OCI-LY1 (cell line): ENCODE measurements around the gene PSMA6.
A peak's percentile ranks its signal among the peaks of the same experiment; 100 is the strongest.
"Not testable (repeated sequence)": the region's sequence is repeated elsewhere in the genome, so short reads cannot be mapped to it uniquely, and the experiment has no call there.

Source experiments
- H2AFZ ChIP-seq: fragments of 200-600 bp; sonication (generic), shearing (Covaris generic); 2 replicates; pipeline ENCODE4 v1.6.0; 2014; ENCODE audit warnings: antibody characterized with exemption, mild to moderate bottlenecking, low read length
- H3F3A ChIP-seq: fragments of 200-600 bp; sonication (generic), shearing (Covaris generic); 2 replicates; pipeline ENCODE4 v1.6.0; 2014; ENCODE audit warnings: mild to moderate bottlenecking, antibody characterized with exemption, low read length, moderate library complexity; ENCODE audit not compliant: insufficient read depth
- H3K27ac ChIP-seq: fragments of 200-600 bp; sonication (generic); 2 replicates; pipeline ENCODE4 v1.5.1; 2014; ENCODE audit warnings: low read length, mixed run types, mild to moderate bottlenecking, low read depth; ENCODE audit not compliant: poor library complexity, severe bottlenecking
- H3K27me3 ChIP-seq: fragments of 200-600 bp; sonication (generic); 2 replicates; pipeline ENCODE4 v1.6.0; 2014; ENCODE audit warnings: antibody characterized with exemption, mild to moderate bottlenecking, low read length, moderate library complexity; ENCODE audit not compliant: insufficient read depth
- H3K36me3 ChIP-seq: fragments of 200-600 bp; sonication (generic); 2 replicates; pipeline ENCODE4 v1.6.1; 2014; ENCODE audit warnings: mild to moderate bottlenecking, antibody characterized with exemption, low read length, moderate library complexity, mixed read lengths; ENCODE audit not compliant: insufficient read depth
- H3K4me1 ChIP-seq: fragments of 200-600 bp; sonication (generic); 2 replicates; pipeline ENCODE4 v1.5.1; 2014; ENCODE audit warnings: mild to moderate bottlenecking, low read length, moderate library complexity; ENCODE audit not compliant: insufficient read depth, severe bottlenecking
- H3K4me2 ChIP-seq: fragments of 200-600 bp; sonication (generic), shearing (Covaris generic); 2 replicates; pipeline ENCODE4 v1.6.1; 2014; ENCODE audit warnings: low read length
- H3K4me3 ChIP-seq: fragments of 200-600 bp; sonication (generic); 2 replicates; pipeline ENCODE4 v1.5.1; 2014; ENCODE audit warnings: low read length, low read depth, mild to moderate bottlenecking, mixed read lengths; ENCODE audit not compliant: poor library complexity, severe bottlenecking
- H3K79me2 ChIP-seq: fragments of 200-600 bp; shearing (Covaris generic); 2 replicates; pipeline ENCODE4 v1.6.1; 2016; ENCODE audit warnings: mixed run types, low read length, mixed read lengths; ENCODE audit not compliant: insufficient read depth
- H3K9ac ChIP-seq: fragments of 200-600 bp; sonication (generic), shearing (Covaris generic); 2 replicates; pipeline ENCODE4 v1.6.1; 2014; ENCODE audit warnings: mild to moderate bottlenecking, low read length, mixed read lengths
- H3K9me2 ChIP-seq: fragments of 200-600 bp; sonication (generic), shearing (Covaris generic); 2 replicates; pipeline ENCODE4 v1.6.1; 2014; ENCODE audit warnings: low read depth, mild to moderate bottlenecking, low read length, mixed read lengths
- H3K9me3 ChIP-seq: fragments of 200-600 bp; shearing (Covaris generic); 2 replicates; pipeline ENCODE4 v1.6.1; 2014; ENCODE audit warnings: low read length, mixed read lengths
- H4K20me1 ChIP-seq: fragments of 200-600 bp; sonication (generic), shearing (Covaris generic); 2 replicates; pipeline ENCODE4 v1.6.0; 2016; ENCODE audit warnings: mild to moderate bottlenecking, low read length; ENCODE audit not compliant: insufficient read depth
- EZH2 ChIP-seq: fragments of 200-600 bp; sonication (generic), shearing (Covaris generic); IDR thresholded peaks from 2 replicates; pipeline ENCODE4 v1.8.0; 2017; ENCODE audit warnings: borderline replicate concordance, mixed run types, mild to moderate bottlenecking, antibody characterized with exemption, low read length, moderate library complexity, mixed read lengths
- TF ChIP-seq, protein P1 (sequence below): fragments of 200-600 bp; sonication (generic), shearing (Covaris generic); IDR thresholded peaks from 2 replicates; pipeline ENCODE4 v1.5.1; 2017; ENCODE audit warnings: mild to moderate bottlenecking, antibody characterized with exemption, low read length, moderate library complexity, mixed read lengths

Gene PSMA6

DNA sequence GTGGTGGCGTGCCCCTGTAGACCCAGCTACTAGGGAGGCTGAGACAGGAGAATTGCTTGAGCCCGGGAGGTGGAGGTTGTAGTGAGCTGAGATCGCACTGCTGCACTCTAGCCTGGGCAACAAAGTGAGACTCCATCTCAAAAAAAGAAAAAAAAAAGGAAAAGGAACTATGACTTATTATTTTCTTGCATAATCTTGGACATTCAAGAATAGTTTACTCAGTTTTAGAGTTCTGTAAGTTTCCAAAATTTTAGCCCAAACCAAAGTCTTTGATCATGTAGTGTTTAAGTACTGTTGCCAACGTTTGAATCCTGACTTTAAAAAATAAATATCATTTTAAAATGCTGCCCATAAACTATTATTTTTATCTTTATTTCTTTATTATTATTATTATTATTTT is 6.2 kb downstream of the PSMA6 start:
- Histone ChIP-seq H3K36me3 (peaks cover 38% of the 10 kb centered on the region), H3K27me3 (no peaks in the 10 kb centered on the region), H3K27ac (no peak overlapping the region), H3K9me2 (no peaks in the 10 kb centered on the region), H3K4me1 (peaks cover 49% of the 10 kb centered on the region), H3K9me3 (no peaks in the 10 kb centered on the region), H2AFZ (no peak overlapping the region), H3K4me2 (no peak overlapping the region), H3K9ac (no peak overlapping the region), H3K79me2 (peaks cover 100% of the 10 kb centered on the region), H3K4me3 (no peak overlapping the region), H3F3A (no peaks in the 10 kb centered on the region), H4K20me1 (peaks cover 3% of the 10 kb centered on the region)
- TF ChIP-seq, protein P1, sequence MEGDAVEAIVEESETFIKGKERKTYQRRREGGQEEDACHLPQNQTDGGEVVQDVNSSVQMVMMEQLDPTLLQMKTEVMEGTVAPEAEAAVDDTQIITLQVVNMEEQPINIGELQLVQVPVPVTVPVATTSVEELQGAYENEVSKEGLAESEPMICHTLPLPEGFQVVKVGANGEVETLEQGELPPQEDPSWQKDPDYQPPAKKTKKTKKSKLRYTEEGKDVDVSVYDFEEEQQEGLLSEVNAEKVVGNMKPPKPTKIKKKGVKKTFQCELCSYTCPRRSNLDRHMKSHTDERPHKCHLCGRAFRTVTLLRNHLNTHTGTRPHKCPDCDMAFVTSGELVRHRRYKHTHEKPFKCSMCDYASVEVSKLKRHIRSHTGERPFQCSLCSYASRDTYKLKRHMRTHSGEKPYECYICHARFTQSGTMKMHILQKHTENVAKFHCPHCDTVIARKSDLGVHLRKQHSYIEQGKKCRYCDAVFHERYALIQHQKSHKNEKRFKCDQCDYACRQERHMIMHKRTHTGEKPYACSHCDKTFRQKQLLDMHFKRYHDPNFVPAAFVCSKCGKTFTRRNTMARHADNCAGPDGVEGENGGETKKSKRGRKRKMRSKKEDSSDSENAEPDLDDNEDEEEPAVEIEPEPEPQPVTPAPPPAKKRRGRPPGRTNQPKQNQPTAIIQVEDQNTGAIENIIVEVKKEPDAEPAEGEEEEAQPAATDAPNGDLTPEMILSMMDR: no peak

DNA sequence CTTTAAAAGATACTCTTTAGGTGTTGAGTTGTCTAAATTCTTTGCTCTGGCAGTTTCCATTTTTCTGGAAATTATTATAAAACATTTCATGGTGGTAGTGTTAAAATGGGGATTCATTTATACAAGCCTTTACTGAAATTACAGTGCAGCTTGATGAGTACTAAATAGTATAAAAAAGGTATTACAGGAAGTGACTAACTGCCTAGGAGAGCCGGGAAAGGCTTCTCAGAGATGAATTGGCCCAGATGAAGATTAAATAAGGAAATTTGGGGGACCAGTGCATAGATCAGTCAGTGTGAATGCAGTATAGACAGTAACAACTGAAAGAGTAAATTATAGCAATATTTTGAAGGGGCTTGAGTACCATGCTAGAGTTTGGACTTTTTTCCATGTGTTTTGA is 7.5 kb downstream of the PSMA6 start:
- Histone ChIP-seq H3K9ac (no peak overlapping the region), H3K36me3 (peaks cover 43% of the 10 kb centered on the region), H3K9me3 (no peaks in the 10 kb centered on the region), H3K4me2 (no peak overlapping the region), H3K79me2 (peaks cover 100% of the 10 kb centered on the region), H3F3A (no peaks in the 10 kb centered on the region), H3K27ac (no peak overlapping the region), H3K4me1 (peaks cover 35% of the 10 kb centered on the region), H4K20me1 (peaks cover 3% of the 10 kb centered on the region), H3K9me2 (no peaks in the 10 kb centered on the region), H3K27me3 (no peaks in the 10 kb centered on the region), H3K4me3 (no peak overlapping the region), H2AFZ (no peak overlapping the region)
- no peak for TF ChIP-seq EZH2
- TF ChIP-seq, protein P1: no peak

DNA sequence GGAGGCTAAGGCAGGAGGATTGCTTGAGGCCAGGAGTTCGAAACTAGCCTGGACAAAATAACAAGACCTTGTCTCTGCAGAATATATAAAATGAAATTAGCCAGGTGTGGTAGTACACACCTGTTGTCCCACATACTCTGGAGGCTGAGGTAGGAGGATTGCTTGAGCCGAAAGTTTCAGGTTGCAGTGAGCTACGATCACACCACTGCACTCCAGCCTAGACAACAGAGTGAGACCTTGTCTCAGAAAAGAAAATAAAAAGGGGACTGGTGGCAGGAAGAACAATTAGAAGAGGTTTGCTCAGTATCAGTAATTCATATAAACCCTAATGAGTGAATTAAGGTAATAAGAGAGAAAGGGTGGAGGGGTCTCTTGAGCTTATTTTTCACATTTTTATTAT is 8.0 kb downstream of the PSMA6 start:
- no peaks in the 10 kb centered on the region for H3K9me3 ChIP-seq
- peaks cover 43% of the 10 kb centered on the region for H3K36me3 ChIP-seq
- no peak overlapping the region for H2AFZ ChIP-seq
- no peaks in the 10 kb centered on the region for H3K27me3 ChIP-seq
- peaks cover 100% of the 10 kb centered on the region for H3K79me2 ChIP-seq
- TF ChIP-seq, protein P1: no peak
- no peak for TF ChIP-seq EZH2
- H3F3A ChIP-seq: no peaks in the 10 kb centered on the region
- no peak overlapping the region for H3K9ac ChIP-seq
- peaks cover 3% of the 10 kb centered on the region for H4K20me1 ChIP-seq
- 0 out of 2 replicates have a peak overlapping the region, but pooled peaks have one; percentile 4 for H3K4me2 ChIP-seq
- no peak overlapping the region for H3K4me3 ChIP-seq
- no peak overlapping the region for H3K27ac ChIP-seq
- peaks cover 32% of the 10 kb centered on the region for H3K4me1 ChIP-seq
- H3K9me2 ChIP-seq: no peaks in the 10 kb centered on the region

DNA sequence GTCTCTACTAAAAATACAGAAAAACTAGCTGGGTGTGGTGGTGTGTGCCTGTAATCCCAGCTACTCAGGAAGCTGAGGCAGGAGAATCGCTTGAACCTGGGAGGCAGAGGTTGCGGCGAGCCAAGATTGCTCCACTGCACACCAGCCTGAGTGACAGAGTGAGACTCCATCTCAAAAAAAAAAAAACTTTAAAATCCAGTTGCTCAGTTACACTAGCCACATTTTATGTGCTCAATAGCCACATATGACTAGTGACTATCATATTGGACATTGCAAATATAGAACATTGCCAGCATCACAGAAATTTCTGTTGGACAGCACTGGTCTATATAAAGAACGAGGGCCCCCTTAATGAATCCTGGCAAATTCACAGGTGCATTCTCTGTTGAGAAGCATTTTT is 9.2 kb downstream of the PSMA6 start:
- Histone ChIP-seq H3K79me2 (peaks cover 100% of the 10 kb centered on the region), H3K4me1 (peaks cover 23% of the 10 kb centered on the region), H3K36me3 (peaks cover 39% of the 10 kb centered on the region)
- not testable (repeated sequence) for H3F3A ChIP-seq, H3K9me2 ChIP-seq, H3K9me3 ChIP-seq, H3K27ac ChIP-seq, H3K4me3 ChIP-seq, H3K27me3 ChIP-seq, H4K20me1 ChIP-seq, H3K9ac ChIP-seq, H2AFZ ChIP-seq, H3K4me2 ChIP-seq
